Measurements from ENCODE around the gene SMAD7.

The SMAD7 gene

DNA sequence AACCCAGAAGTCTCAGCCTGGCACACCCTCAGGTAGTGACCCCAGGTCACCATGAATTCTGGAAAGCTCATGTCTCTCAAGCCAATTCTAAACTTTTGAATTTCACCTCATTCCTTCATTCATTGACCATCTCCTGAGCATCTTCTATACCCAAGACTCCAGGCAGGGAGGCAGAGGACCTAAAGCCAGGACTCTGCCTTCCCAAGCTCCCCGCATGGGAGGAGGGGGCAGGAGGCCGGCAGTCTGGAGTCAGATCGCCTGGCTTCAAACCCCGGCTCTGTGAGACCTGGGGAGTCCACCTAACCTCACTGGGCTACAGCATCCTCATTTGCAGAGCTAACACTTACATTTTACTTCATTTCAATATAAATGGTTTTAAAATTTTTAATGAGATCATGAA lies 59.0 kb downstream of the SMAD7 start:
- Histone ChIP-seq H3K4ac (ENCODE audit: low read depth in 1 of 2, low read length in 2 of 2) (no peak overlapping the region), H3K9me3 (ENCODE audit: control insufficient read depth, low read length) (no peaks in the 10 kb centered on the region), H2BK15ac (ENCODE audit: low read depth, poor library complexity, severe bottlenecking) (no peak overlapping the region), H3K36me3 (ENCODE audit: control insufficient read depth in 1 of 2, insufficient read depth in 2 of 2, low read depth in 1 of 2, low read length in 2 of 2) (no peaks in the 10 kb centered on the region), H2BK120ac (ENCODE audit: low read depth, low read length) (no peak overlapping the region), H2AK5ac (ENCODE audit: low read length, severe bottlenecking) (no peak overlapping the region), H4K8ac (ENCODE audit: low read length) (no peak overlapping the region), H3K23ac (ENCODE audit: low read length in 2 of 2) (no peak overlapping the region), H3K4me2 (ENCODE audit: low read length, poor library complexity, severe bottlenecking) (no peak overlapping the region), H3K4me3 (ENCODE audit: insufficient read depth in 1 of 2, low read depth in 1 of 2, low read length in 2 of 2) (no peak overlapping the region), H2AFZ (ENCODE audit: low read depth, low read length) (no peak overlapping the region), H3K27ac (ENCODE audit: low read length, poor library complexity, severe bottlenecking) (no peak overlapping the region), H3K79me1 (replicated peaks; ENCODE audit: low read length, poor library complexity, severe bottlenecking) (no peaks in the 10 kb centered on the region), H3K27me3 (ENCODE audit: control insufficient read depth in 1 of 2, insufficient read depth in 1 of 2, low read length in 2 of 2) (peaks cover 0 to 9% of the 10 kb centered on the region in 2 experiments), H3K18ac (ENCODE audit: low read depth in 1 of 2, low read length in 2 of 2) (no peak overlapping the region), H3K9ac (ENCODE audit: low read length) (no peak overlapping the region), H2BK12ac (ENCODE audit: low read length in 2 of 2) (no peak overlapping the region), H3K14ac (ENCODE audit: low read length in 2 of 2) (no peak overlapping the region), H2BK5ac (ENCODE audit: low read depth, low read length, poor library complexity, severe bottlenecking) (no peak overlapping the region), H3K4me1 (ENCODE audit: control insufficient read depth, insufficient read depth, low read depth, low read length) (peaks cover 18% of the 10 kb centered on the region), H4K91ac (ENCODE audit: low read length) (no peak overlapping the region)
- 96% methylated on average over 4 of the region's 4 CpGs for WGBS
- DNase-seq = no peak

DNA sequence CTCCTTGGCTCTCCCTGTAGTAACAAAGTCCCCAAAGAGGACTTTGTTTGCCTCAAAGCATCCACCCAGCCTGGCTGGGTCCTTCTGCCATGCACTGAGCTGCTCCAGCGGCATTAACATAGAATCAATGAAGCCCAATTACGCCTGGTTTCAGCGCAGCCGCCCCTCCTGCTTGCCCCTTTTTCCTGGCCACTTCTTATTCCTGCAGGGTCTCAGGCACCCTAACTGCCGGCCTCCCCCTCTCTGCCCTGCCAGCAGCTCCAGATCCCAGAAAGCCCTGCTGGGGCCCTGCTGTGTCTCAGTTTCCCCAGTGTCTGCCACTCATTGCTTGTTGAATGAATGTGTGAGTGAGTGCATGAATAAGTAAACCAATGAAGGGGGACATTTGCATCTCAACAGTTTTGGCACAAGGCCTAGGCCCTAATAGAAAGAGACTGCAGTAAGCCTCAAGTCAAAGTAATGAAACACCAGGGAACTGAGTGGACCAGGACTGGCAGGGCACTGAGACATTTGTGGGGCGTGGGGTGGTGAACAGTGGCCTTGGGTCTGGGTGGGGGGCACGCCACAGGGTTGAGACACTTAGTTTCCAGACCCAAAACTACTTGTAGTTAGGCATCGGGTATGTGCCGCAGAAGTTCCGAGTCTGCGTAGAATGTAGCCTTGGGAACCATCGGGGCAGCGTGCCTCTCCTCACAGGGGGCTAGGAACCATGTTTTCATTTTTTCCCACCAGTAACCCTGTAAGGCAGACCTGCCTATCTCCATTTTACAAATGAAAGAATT lies 60.6 kb downstream of the SMAD7 start:
- Histone ChIP-seq H3K27me3 (ENCODE audit: control insufficient read depth in 1 of 2, insufficient read depth in 1 of 2, low read length in 2 of 2) (peaks cover 0 to 9% of the 10 kb centered on the region in 2 experiments), H3K4me2 (ENCODE audit: low read length, poor library complexity, severe bottlenecking) (no peak overlapping the region), H3K23ac (ENCODE audit: low read length in 2 of 2) (no peak overlapping the region), H4K91ac (ENCODE audit: low read length) (peak overlapping the region; percentile 40), H3K9ac (ENCODE audit: low read length) (no peak overlapping the region), H2BK12ac (ENCODE audit: low read length in 2 of 2) (peak overlapping the region in 1 of 2 experiments; percentile 81), H2BK5ac (ENCODE audit: low read depth, low read length, poor library complexity, severe bottlenecking) (no peak overlapping the region), H3K18ac (ENCODE audit: low read depth in 1 of 2, low read length in 2 of 2) (peak overlapping the region in 1 of 2 experiments; percentile 38), H3K79me1 (replicated peaks; ENCODE audit: low read length, poor library complexity, severe bottlenecking) (no peaks in the 10 kb centered on the region), H3K4ac (ENCODE audit: low read depth in 1 of 2, low read length in 2 of 2) (no peak overlapping the region), H2BK120ac (ENCODE audit: low read depth, low read length) (no peak overlapping the region), H2BK15ac (ENCODE audit: low read depth, poor library complexity, severe bottlenecking) (no peak overlapping the region), H3K4me1 (ENCODE audit: control insufficient read depth, insufficient read depth, low read depth, low read length) (peaks cover 15% of the 10 kb centered on the region), H3K14ac (ENCODE audit: low read length in 2 of 2) (peak overlapping the region in 1 of 2 experiments; percentile 55), H4K8ac (ENCODE audit: low read length) (no peak overlapping the region), H3K9me3 (ENCODE audit: control insufficient read depth, low read length) (no peaks in the 10 kb centered on the region), H3K27ac (ENCODE audit: low read length, poor library complexity, severe bottlenecking) (no peak overlapping the region), H2AFZ (ENCODE audit: low read depth, low read length) (no peak overlapping the region), H2AK5ac (ENCODE audit: low read length, severe bottlenecking) (peak overlapping the region; percentile 19), H3K36me3 (ENCODE audit: control insufficient read depth in 1 of 2, insufficient read depth in 2 of 2, low read depth in 1 of 2, low read length in 2 of 2) (no peaks in the 10 kb centered on the region), H3K4me3 (ENCODE audit: insufficient read depth in 1 of 2, low read depth in 1 of 2, low read length in 2 of 2) (no peak overlapping the region)
- DNase-seq = no peak
- WGBS = 95% methylated on average over 13 of the region's 13 CpGs

DNA sequence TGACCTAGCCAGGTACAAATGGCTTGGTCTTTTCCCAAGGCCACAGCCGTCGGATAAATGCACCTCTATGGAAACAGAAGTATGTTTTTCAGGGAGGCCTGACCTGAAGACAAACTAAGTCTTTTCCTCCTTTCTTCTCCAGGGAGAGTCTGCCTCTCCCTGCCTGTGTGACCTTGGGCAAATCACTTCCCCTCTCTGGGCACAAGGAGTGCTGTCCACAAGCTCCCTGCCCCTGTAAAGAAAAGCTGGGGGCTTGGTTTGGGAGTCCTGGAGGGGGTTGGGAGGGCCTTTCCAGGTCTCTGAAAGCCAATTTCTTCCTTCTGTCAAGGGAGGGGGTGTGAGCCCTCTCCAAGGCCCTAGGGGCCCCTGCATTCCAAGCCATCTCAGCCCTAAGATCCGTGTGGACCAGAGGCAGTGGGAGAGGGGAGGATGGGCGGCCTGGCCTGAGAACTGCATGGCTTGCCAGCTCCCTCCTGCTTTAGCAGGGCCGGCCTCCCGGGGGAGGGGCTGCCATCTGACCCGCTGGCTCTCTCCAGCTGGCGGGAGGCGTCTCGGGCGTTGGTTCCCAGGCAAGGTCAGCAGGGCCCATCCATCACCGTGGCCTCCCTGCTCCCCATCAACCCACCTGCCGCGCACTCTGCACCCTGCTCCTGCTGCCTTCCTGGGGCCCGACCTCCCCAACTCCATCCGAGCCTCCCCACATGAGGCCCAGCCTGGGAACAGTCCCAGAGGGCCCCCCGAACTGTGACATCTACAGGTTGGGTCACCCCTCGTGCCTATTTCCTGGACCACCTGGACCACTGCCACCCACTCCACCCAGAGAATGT lies 61.4 kb downstream of the SMAD7 start:
- Histone ChIP-seq H2BK12ac (ENCODE audit: low read length in 2 of 2) (peak overlapping the region; percentile 15 to 81), H3K27me3 (ENCODE audit: control insufficient read depth in 1 of 2, insufficient read depth in 1 of 2, low read length in 2 of 2) (peaks cover 0 to 12% of the 10 kb centered on the region in 2 experiments), H2AFZ (ENCODE audit: low read depth, low read length) (no peak overlapping the region), H3K14ac (ENCODE audit: low read length in 2 of 2) (no peak overlapping the region), H3K4me1 (ENCODE audit: control insufficient read depth, insufficient read depth, low read depth, low read length) (peaks cover 16% of the 10 kb centered on the region), H2BK15ac (ENCODE audit: low read depth, poor library complexity, severe bottlenecking) (peak overlapping the region; percentile 36), H3K23ac (ENCODE audit: low read length in 2 of 2) (no peak overlapping the region), H3K18ac (ENCODE audit: low read depth in 1 of 2, low read length in 2 of 2) (peak overlapping the region; percentile 38 to 46), H3K36me3 (ENCODE audit: control insufficient read depth in 1 of 2, insufficient read depth in 2 of 2, low read depth in 1 of 2, low read length in 2 of 2) (no peaks in the 10 kb centered on the region), H4K8ac (ENCODE audit: low read length) (peak overlapping the region; percentile 27), H3K9me3 (ENCODE audit: control insufficient read depth, low read length) (no peaks in the 10 kb centered on the region), H3K27ac (ENCODE audit: low read length, poor library complexity, severe bottlenecking) (no peak overlapping the region), H3K9ac (ENCODE audit: low read length) (no peak overlapping the region), H2BK5ac (ENCODE audit: low read depth, low read length, poor library complexity, severe bottlenecking) (no peak overlapping the region), H4K91ac (ENCODE audit: low read length) (peak overlapping the region; percentile 40), H3K4ac (ENCODE audit: low read depth in 1 of 2, low read length in 2 of 2) (no peak overlapping the region), H3K4me2 (ENCODE audit: low read length, poor library complexity, severe bottlenecking) (no peak overlapping the region), H2AK5ac (ENCODE audit: low read length, severe bottlenecking) (peak overlapping the region; percentile 19), H2BK120ac (ENCODE audit: low read depth, low read length) (no peak overlapping the region), H3K4me3 (ENCODE audit: insufficient read depth in 1 of 2, low read depth in 1 of 2, low read length in 2 of 2) (no peak overlapping the region), H3K79me1 (replicated peaks; ENCODE audit: low read length, poor library complexity, severe bottlenecking) (no peaks in the 10 kb centered on the region)
- WGBS = 56% methylated on average over 17 of the region's 18 CpGs
- peak; percentile 37 for DNase-seq

DNA sequence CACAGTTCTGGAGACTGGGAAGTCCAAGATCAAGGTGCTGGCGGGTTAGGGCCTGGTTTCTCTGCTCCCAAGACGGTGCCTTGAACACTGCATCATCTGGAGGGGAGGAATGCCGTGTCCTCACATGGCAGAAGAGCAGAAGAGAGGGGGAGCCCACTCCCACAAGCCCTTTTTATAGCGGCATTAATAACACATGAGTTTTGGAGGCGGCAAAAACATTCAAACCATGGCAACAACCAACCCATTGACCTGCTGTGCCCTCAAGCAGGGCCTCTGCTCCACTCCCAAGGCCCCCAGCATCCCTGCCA lies 62.0 kb downstream of the SMAD7 start:
- Histone ChIP-seq H3K9me3 (ENCODE audit: control insufficient read depth, low read length) (no peaks in the 10 kb centered on the region), H2BK120ac (ENCODE audit: low read depth, low read length) (no peak overlapping the region), H3K36me3 (ENCODE audit: control insufficient read depth in 1 of 2, insufficient read depth in 2 of 2, low read depth in 1 of 2, low read length in 2 of 2) (no peaks in the 10 kb centered on the region), H3K9ac (ENCODE audit: low read length) (no peak overlapping the region), H2BK12ac (ENCODE audit: low read length in 2 of 2) (peak overlapping the region; percentile 15 to 33), H3K27me3 (ENCODE audit: control insufficient read depth in 1 of 2, insufficient read depth in 1 of 2, low read length in 2 of 2) (peaks cover 0 to 12% of the 10 kb centered on the region in 2 experiments), H4K8ac (ENCODE audit: low read length) (no peak overlapping the region), H4K91ac (ENCODE audit: low read length) (no peak overlapping the region), H3K4me1 (ENCODE audit: control insufficient read depth, insufficient read depth, low read depth, low read length) (peaks cover 17% of the 10 kb centered on the region), H3K27ac (ENCODE audit: low read length, poor library complexity, severe bottlenecking) (no peak overlapping the region), H3K79me1 (replicated peaks; ENCODE audit: low read length, poor library complexity, severe bottlenecking) (no peaks in the 10 kb centered on the region), H2BK15ac (ENCODE audit: low read depth, poor library complexity, severe bottlenecking) (no peak overlapping the region), H3K4ac (ENCODE audit: low read depth in 1 of 2, low read length in 2 of 2) (no peak overlapping the region), H2AK5ac (ENCODE audit: low read length, severe bottlenecking) (no peak overlapping the region), H3K4me2 (ENCODE audit: low read length, poor library complexity, severe bottlenecking) (no peak overlapping the region), H3K23ac (ENCODE audit: low read length in 2 of 2) (no peak overlapping the region), H3K18ac (ENCODE audit: low read depth in 1 of 2, low read length in 2 of 2) (peak overlapping the region in 1 of 2 experiments; percentile 25), H3K4me3 (ENCODE audit: insufficient read depth in 1 of 2, low read depth in 1 of 2, low read length in 2 of 2) (no peak overlapping the region), H2BK5ac (ENCODE audit: low read depth, low read length, poor library complexity, severe bottlenecking) (no peak overlapping the region), H3K14ac (ENCODE audit: low read length in 2 of 2) (no peak overlapping the region), H2AFZ (ENCODE audit: low read depth, low read length) (no peak overlapping the region)
- DNase-seq = no peak
- 91% methylated on average over 5 of the region's 5 CpGs for WGBS
